GM18858 (cell line): ENCODE results near the gene LCP2.

Source experiments
- ATAC-seq: cut with Tn5 transposase; IDR thresholded peaks from one replicate; pipeline ENCODE4 v1.9.1; 2021; ENCODE audit not compliant: unreplicated experiment

Gene LCP2

DNA sequence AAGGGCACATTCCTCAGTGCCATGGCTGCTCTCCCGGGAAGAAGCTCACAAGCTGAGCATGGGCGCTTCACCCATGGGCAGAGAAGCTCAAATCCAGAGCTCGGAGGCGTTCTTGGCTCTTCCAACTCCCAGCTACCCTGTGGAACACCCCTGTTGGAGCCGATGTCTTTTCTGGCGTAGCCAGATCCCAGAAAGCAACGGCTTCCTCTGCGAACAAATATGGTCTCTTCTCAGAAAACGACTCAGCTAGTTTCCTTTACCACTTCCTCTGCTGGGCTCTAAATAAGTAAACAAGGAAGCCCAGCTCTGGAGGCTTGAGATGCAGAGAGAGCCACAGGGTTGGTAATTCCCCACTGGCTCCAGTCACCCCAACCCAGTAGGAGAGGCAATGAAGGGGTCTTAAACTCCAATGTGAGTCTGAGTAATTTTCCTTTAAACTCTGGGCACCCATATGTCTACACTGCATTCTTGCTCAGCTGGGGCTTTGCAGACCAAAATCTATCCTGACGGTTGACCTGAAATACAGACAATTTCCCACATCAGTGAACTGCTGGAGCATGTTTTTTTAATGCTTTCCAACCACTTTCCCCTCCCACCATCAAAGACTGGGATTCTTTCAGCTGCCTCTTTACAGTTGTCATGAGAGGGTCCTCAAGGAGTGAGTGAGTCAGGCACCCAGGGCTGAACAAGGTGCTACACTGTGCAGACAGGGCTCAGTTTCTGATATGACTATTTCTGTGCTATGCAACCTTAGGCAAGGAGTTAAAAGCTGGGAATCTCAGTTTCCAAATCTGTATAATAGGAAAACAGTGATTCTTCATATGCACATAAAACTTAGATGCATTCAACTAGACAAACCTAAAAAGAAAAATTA lies at the start of gene LCP2:
Gene LCP2 (minus strand): TSS at position 189 of the 874 bp plus-strand sequence. CDS start 166 bp downstream, at position 23.
- ATAC-seq: peak; percentile 29

DNA sequence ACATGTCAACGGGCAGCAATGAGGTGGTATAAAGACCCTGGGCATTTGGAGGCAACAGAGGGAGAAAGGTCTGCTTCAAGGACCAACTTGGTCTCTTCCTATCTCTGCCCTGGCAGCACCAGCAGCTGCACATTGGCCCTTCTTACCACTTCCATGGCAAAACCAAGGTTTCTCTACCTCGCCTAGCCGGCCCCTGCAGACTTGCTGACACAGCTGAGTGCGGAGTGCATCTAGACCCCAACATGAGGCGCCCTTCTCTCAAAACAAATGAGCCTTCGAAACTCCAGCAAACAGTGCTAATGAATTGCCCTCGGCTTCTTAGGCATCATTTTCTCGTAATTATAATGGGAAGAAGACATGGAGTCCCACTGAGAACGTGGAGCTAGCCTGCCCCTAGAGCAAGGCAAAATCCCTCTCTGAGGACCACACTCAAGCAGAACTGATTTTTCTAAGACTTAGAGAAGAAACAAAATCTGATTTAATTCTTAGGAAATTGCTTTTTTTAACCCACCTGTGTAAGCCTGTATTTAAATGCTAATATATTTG lies 49.5 kb upstream of the LCP2 start:
- ATAC-seq: no peak

DNA sequence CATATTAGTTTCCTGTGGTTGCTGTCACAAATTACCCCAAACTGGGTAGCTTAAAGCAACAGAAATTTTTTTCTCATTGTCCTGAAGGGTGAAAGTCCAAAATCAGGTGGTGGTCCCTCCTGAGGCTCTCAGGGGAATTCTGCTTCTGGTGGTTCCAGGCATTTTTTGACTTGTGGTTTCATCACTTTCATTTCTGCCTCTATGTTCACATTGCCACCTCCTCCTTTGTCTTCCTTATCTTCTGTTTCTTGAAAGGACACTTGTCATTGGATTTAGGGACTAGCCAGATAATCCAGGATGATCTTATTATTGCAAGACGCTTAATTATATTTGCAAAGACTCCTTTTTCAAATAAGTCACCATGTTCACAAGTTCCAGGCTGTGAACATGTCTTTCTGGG lies 48.4 kb upstream of the LCP2 start:
- ATAC-seq: no peak

DNA sequence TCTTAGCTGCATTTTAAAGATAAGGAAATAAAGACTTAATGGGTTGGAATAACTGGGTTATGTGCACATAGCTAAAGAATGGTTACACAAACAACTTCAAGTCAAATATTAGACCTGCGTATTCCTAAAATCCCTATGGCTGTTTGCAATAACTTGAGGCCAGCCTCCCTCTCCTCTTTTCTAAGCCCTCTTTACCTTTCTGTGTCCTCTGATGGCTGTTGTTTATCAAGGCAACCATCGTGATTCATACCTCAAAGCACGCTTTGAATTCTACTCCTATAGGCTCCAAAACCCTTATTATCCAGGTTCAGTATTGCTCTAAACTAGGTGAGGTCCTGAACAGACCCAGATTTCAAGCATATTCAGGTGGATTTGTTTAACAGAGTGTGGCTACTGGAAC lies 45.6 kb upstream of the LCP2 start:
- ATAC-seq: no peak

DNA sequence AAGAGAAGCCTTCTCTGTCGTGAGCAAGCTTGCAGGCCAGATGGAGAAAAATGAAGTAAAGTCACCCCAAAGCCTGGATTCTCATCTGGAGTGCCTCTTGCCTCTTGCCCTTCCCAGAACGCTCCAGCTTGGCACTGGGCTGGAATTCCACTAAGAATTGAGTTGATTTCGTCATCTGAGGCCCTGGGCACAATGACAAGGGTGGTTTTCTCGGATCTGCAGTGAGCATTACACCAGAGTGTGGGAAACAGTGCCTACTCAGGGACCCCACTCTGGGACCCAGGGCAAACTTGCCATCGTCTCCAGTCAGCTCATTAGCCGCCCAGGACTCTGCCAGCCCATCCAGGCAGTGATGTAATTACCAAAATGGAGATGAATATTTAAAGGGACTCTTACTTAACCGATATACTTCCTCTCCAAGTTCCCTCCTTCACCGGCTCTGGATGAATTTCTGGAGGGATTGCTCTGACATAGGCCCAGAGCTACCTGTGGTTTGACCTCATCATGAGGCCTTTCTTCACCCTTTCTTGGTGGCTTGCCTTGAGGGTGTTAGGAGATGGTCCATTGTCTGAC lies 44.7 kb upstream of the LCP2 start:
- ATAC-seq: no peak

DNA sequence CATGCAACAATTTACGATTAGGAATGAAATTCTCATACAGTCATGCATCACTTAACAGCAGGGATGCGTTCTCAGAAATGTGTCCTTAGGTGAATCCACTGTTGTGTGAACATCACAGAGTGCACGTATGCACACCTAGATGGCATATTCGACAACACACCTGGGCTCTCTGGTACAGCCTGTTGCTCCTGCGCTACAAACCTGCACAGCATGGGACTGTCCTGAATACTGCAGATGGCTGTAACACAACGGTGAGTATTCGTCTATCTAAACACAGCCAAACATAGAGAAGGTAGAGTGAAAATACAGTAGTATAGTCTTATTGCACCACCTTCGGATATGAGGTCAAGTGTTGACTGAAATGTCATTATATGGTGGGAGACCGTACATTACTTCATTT lies 44.0 kb upstream of the LCP2 start:
- no peak for ATAC-seq

DNA sequence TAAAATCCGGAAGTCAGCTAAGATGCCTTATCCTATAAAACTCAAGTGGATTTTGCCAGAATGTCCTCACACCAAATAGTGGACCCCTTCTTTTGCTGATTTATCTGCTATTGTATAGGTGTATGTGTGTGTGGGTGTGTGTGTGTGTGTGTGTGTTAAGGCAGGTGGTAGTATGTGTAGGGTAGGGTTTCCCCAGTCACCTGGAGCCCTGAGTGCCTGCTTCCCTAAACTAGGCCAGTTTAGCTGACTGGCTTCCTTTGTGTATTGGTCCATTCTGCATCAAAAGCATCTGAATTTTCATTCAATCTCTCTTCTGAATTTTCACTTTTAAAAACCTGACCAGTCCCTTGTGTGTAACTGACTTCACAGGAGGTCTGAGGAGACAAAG lies 42.2 kb upstream of the LCP2 start:
- no peak for ATAC-seq

DNA sequence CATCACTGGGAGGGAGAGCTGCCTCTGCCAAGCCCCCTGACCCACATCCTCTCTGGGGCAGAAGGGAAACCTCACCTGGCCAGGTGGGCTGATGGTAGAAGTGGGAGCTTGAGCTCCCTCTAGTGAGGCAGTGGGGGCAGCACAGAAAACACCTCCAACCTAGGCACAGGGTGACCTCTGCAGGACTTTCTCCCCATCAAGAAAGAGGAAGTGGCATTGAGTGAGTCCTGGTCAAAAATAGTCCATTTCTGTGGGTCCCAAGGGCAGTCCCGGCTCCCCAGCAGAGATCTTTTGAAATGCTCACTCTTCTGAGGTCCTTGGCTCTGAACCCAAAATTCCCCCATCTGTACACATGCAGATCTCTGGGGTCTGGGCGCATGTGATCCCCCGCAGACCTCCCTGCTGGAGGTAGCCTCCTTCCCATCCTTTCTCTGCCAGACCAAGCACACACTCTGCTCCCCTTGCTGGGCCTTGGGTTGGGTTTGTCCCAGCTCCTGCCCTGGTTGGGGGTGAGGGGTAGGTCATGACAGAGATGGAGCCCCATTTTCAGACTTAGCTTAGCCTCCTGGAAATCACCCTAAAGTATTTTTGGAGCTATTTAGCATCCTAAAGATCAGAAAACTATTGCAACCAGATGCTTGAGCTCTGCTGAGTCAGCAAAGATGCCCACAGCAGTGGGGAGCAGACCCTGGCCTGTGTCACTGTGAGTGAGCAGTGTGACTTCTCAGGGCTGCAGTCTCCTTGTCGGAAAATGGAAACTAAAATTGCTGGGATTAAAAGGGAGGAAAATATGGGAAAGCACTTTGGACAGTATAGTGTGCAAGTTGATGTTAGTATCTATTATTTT lies 41.6 kb upstream of the LCP2 start:
- peak; percentile 57 for ATAC-seq

DNA sequence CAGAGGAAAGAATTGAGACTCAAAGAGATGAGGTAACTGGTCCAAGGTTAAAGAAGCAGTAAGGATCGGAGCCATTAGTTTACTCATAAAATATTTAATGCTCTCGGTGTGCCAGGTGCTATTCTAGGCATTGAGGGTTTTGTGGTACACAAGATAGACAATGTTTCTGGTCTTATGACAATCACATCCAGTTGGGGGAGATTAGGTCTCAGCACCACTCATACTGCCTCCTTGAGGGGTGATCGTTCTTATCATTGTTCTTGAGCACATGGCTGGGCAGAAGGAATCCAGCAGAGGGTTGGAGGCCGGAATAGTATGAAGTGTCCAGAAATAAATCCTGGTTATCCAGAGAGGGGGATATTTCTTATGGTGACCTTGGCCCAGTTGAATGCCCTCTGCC lies 40.7 kb upstream of the LCP2 start:
- no peak for ATAC-seq

DNA sequence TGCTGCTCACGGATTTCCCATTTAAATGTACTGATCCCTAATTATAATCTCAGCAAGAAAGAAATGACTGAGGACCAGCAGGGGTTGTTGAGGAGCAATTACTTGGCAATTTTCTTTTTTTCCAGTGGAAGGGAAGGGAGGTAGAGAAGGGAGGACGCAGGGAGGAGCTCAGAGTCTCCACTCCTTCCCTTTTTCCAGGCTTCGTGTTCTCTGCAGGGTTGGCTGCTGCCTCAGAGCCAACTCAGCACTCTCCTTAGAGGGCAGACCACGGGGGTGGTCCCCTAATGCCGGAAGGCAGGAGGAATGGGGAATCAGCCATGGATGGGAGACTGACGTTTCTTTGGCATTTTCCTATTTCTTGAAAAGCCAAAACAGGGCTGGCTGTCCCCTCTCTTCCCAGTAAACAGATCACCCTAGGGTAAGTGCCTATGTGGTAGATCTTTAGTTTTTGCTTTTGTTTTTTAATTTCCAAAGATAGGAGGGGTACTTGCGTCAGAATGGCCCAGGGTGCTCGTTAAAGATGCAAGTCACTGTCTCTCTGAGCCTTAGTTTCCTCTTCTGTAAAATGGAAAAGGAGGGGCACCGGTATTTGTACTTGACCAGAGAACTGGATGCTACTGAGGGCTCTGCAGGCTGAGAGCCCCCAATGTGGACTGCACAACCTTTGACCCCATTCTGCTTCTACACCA lies 39.6 kb upstream of the LCP2 start:
- ATAC-seq: no peak

DNA sequence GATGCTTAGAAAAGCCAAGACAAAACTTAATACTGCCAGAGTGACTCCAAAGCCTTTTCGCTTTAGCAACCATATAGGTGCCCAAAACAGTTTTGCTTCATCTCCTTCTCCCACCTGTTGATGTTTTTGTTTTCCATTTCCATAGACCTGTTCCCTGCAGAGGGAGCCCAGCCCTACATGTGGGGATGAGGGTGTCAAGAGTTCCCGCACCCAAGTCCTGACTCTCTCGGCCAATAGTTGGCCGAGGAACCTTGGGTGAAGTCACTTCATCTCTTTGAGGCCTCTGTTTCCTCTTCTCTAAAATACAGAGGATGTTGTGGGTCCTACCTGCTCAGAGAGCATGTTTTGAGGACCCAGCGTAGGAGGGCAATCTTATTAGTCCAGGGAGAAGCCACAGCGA lies 38.5 kb upstream of the LCP2 start:
- ATAC-seq: no peak

DNA sequence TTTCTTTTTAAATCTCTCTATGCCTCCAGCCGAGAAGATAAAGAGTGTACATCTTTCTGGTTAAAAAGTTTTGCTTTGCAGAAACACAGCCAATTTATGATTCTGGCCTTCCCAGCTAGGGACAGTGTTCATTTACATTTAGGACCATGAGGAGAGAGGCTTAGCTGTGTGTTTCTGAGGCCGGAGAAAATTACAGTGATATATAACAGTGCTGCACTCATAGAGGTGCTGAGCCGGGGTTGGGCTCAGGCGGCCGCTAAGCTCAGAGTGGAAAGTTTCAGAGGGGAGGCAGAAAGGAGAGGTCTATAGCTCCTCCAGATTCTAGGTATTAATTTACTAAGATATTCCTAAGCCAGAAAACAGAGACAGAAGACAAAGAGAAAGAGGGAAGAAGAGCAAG lies 37.0 kb upstream of the LCP2 start:
- no peak for ATAC-seq

DNA sequence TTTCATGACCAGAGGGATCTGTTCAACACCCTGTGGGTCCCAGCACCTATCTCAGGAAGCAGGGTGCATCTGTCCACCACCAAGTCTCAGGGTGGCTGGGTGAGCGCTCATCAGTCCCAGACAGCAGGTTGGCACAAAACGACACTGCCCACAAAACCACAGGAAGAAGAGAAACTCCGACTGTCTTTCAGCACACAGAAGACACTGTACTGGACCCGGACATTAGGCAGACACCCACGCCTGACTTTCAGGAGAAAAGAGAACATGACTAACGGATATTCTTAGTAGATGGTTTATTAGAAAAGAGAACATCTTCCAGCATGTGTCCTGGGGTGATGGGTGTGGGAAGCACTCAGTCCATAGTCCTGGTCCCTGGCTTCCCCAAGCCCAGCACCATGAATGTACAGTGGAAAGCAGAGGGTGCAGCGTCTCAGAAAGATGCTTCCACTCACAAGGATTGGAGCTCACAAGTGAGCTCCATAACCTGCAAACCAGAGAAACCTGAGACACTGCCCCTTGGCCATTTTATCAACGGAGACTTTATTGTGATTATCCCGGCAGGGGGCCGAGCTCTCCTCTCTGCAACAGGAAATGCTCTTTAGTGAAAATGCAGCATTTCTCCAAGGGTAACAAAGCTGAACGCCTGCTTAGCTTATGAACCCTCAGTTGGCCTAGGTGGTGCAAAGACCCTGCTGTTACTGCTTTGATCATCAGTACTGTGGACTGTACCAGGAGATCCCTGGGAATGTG lies 35.8 kb upstream of the LCP2 start:
- peak; percentile 50 for ATAC-seq

DNA sequence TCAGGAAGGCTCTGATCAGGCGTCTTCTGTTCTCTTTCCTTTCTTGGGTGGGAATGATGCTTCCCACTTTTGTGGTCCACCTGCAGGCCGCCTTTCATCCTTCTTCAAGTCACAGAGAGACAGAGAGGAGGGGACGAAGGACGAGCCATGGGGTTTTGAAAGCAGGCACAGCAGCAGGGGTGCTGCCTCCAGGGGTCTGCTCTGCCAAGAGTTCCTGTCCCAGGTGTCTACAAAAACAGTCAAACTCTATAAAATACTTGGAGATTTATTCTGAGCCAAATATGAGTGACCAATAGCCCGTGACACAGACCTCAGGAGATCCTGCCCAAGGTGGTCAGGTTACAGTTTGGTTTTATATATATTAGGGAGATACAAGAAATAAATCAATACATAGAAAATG lies 34.5 kb upstream of the LCP2 start:
- no peak for ATAC-seq

DNA sequence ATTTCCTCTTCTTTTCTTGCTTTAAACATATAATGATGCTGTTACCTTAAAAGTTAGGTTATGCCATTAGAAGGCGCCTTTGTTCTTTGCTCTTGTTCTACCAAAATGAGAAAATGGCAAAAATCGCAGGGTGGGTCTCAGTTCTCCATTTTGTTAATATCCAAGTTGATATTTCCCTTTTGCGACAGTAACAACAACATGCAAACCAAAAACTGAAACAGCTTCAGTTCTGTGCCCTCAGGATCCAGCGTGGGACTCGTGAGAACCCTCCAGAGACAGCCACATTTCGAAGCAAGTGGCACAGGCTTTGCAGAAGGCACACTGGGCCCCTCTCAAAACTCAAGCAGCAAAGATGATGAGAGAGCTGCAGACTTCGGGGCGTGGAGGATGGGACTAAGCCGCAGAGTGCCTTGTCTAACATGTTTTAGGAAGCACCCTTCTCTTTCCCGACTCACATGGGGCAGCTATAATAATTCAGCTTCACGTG lies 33.0 kb upstream of the LCP2 start:
- no peak for ATAC-seq

DNA sequence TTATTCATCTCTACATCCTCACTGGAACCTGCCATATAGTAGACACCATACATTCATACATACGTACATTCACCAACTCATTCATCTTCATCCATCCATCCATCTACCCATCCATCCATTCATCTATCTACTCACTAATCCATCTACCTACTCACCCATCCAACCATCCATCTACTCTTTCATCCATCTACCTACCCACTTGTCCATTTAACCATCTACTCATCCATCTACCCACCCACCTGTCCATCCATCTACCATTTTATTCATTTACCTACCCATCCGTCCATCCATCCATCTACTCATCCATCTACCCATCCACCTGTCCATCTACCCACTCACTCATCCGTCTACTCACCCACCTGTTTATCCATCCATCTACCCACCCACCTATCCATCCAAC lies 31.9 kb upstream of the LCP2 start:
- ATAC-seq: no peak

DNA sequence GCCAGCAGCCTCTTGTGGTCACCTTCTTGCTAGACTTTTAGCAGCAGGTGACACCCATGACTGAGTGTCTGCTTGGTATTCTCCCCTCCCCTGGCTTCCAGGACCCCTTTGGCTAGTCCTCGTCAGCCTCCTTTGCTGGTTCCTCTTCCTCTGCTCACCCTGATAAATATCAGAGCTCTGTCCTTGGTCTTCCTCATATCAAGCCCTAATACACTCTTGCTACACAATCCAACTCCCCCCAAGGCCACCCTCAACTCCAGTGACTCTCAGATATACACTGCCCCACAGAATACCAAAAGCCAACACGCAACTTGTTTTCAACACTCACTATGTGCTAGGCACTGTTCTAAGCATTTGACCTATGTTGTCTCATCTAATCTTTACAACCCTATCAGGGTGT lies 30.3 kb upstream of the LCP2 start:
- no peak for ATAC-seq

DNA sequence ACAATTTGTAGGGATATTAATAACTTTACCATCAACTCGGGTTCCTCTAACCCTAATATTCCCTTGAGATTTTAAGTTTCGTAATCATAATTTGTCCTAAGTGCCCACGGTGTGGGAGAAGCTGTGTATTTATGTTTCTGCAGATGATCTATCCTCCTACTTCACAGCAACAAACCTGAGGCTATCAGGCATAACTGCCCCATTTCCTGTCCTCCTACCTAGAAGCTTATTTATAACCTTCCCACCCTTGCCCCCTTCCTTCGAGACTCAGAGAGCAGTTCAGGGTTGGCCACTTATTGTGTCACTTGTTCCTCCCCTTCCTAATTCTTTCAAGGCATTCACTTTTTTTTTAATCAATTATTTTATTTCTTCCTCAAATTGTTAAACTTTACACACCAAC lies 29.6 kb upstream of the LCP2 start:
- ATAC-seq: peak; percentile 49

DNA sequence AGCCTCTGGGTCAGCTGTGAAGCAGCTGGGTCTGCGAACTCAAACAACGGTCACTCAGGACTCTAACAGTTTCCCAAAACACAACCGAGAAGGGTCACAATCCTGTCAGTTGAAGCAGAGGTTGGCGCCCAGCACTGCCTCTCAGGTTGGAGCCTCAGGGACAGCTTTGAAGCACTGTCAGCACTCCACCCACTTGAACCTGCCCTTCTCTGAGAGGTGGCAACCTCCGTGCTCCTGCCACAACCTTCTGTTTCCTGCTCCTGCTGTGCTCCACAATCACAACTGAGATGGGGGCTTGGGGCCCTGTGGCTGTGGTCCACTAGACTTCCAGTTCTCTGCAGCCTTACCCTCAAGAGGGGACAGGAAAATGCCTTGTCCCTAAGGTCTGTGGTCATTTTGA lies 21.7 kb upstream of the LCP2 start:
- ATAC-seq: no peak

DNA sequence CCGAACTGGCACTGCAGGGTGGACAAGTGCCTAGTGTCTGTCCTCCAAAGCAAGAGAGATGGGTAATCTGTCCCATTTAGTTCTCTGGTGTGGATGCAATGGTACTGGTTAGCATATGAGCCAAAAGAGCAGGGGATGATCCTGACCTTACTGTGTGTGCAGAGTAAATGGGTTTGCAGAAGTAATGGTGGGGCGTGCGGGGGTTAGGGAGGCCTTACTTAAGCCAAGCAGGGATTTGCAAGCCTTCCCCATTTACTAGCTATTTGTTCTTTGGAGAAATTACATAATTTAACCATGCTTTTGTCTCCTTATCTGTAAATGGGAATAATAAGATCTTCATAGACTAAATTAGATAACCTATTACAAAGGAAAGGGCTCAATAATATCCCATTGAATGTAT lies 19.9 kb upstream of the LCP2 start:
- ATAC-seq: no peak
